ENCODE measurements around the gene AP2A2. TPM values are rescaled to one million over a fixed set of nuclear protein-coding genes. Genes with fewer than 3 reads are reported as not detected.

The AP2A2 gene
- total RNA-seq, 2 donors from 2014 or later, result 35.1 to 70.2 TPM

- intact Hi-C loops (cut with DNase I), result loop anchor here (5.0 kb wide), 1 partner anchor 66 kb away; no protein-coding TSS in a partner anchor
These were observed 12.6 kb upstream of the AP2A2 start for GRCh38 chr11:913043-913442.

GRCh38 chr11:914204-914603, 11.5 kb upstream of the AP2A2 start:
- intact Hi-C loops (cut with DNase I), result loop anchor here (5.0 kb wide), 1 partner anchor 67 kb away; no protein-coding TSS in a partner anchor
- no peaks in the 10 kb centered on the region for H3K36me3 ChIP-seq
- H3K27ac ChIP-seq, result no peak overlapping the region
- no peaks in the 10 kb centered on the region for H3K27me3 ChIP-seq (replicated peaks; ENCODE audit: insufficient read depth)
- no peak for DNase-seq (ENCODE audit: low spot score)
- no peak overlapping the region for H3K4me3 ChIP-seq
- WGBS, result 71% methylated on average over 5 of the region's 5 CpGs
- no peak for TF ChIP-seq CTCF (IDR thresholded peaks at IDR 0.05)
- TF ChIP-seq POLR2AphosphoS5 (IDR thresholded peaks at IDR 0.05), result no peak
- TF ChIP-seq POLR2A (IDR thresholded peaks at IDR 0.05), result no peak
- no peaks in the 10 kb centered on the region for H3K4me1 ChIP-seq (replicated peaks)
- H3K9me3 ChIP-seq, result no peaks in the 10 kb centered on the region

More at GRCh38 chr11:913043-913442, 12.6 kb upstream of the AP2A2 start:
- no peak for DNase-seq (ENCODE audit: low spot score)
- H3K9me3 ChIP-seq, result no peaks in the 10 kb centered on the region
- no peaks in the 10 kb centered on the region for H3K4me1 ChIP-seq (replicated peaks)
- no peak overlapping the region for H3K4me3 ChIP-seq
- TF ChIP-seq CTCF (IDR thresholded peaks at IDR 0.05) (no peak), POLR2A (IDR thresholded peaks at IDR 0.05) (no peak), POLR2AphosphoS5 (IDR thresholded peaks at IDR 0.05) (no peak)
- no peak overlapping the region for H3K27ac ChIP-seq
- no peaks in the 10 kb centered on the region for H3K27me3 ChIP-seq (replicated peaks; ENCODE audit: insufficient read depth)
- no peaks in the 10 kb centered on the region for H3K36me3 ChIP-seq
- WGBS, result 88% methylated on average over 4 of the region's 4 CpGs

GRCh38 chr11:914747-915501, 10.7 kb upstream of the AP2A2 start:
- DNase-seq (ENCODE audit: low spot score), result no peak
- intact Hi-C loops (cut with DNase I), result loop anchor here (5.0 kb wide), 1 partner anchor 68 kb away; no protein-coding TSS in a partner anchor
- no peak overlapping the region for H3K27ac ChIP-seq

GRCh38 chr11:917426-917825, 8.2 kb upstream of the AP2A2 start:
- no peak overlapping the region for H3K27ac ChIP-seq
- no peaks in the 10 kb centered on the region for H3K27me3 ChIP-seq (replicated peaks; ENCODE audit: insufficient read depth)
- no peaks in the 10 kb centered on the region for H3K36me3 ChIP-seq
- WGBS, result 84% methylated on average over 8 of the region's 8 CpGs
- no peaks in the 10 kb centered on the region for H3K9me3 ChIP-seq
- no peak for TF ChIP-seq CTCF (IDR thresholded peaks at IDR 0.05)
- TF ChIP-seq POLR2AphosphoS5 (IDR thresholded peaks at IDR 0.05), result no peak
- TF ChIP-seq POLR2A (IDR thresholded peaks at IDR 0.05), result no peak
- H3K4me3 ChIP-seq, result no peak overlapping the region
- no peak for DNase-seq (ENCODE audit: low spot score)
- no peaks in the 10 kb centered on the region for H3K4me1 ChIP-seq (replicated peaks)
- intact Hi-C loops (cut with DNase I), result no loop called here

More at GRCh38 chr11:914747-915501, 10.7 kb upstream of the AP2A2 start:
- Histone ChIP-seq H3K36me3 (no peaks in the 10 kb centered on the region), H3K4me1 (replicated peaks) (no peaks in the 10 kb centered on the region), H3K9me3 (no peaks in the 10 kb centered on the region), H3K27me3 (replicated peaks; ENCODE audit: insufficient read depth) (no peaks in the 10 kb centered on the region), H3K4me3 (no peak overlapping the region)
- 86% methylated on average over 21 of the region's 21 CpGs for WGBS
- TF ChIP-seq POLR2A (IDR thresholded peaks at IDR 0.05) (no peak), CTCF (IDR thresholded peaks at IDR 0.05) (no peak), POLR2AphosphoS5 (IDR thresholded peaks at IDR 0.05) (no peak)

All from prostate gland (tissue), 2 donors.